DLD1 (cell line): ENCODE results near the gene SLC16A4.

ENCODE experiments used
- in situ Hi-C: cut with HindIII; loops from 2 replicates; pipeline ENCODE4 v1.10.0; 2017; ENCODE audit warnings: low sequenced_read_pairs

The SLC16A4 gene

DNA sequence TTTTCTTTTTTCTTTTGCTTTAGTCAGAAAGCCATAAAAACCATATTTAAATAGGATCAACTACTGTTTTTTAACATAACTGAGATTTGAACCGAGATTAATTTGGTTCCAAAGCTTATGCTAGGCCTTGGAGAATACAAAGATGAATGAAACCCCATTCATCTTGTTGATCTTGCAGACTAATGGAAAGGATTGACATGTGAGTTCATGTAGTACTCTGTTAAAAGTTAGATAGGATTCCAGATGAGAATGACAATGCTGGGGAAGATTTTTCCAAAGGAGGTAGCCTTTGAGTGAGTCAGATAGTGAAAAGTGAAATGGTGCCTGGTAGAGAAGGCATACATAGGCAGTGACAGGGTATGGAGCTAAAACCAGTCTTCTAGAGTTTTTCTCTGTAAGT lies 29.0 kb downstream of the SLC16A4 start:
- in situ Hi-C loops = no loop called here

DNA sequence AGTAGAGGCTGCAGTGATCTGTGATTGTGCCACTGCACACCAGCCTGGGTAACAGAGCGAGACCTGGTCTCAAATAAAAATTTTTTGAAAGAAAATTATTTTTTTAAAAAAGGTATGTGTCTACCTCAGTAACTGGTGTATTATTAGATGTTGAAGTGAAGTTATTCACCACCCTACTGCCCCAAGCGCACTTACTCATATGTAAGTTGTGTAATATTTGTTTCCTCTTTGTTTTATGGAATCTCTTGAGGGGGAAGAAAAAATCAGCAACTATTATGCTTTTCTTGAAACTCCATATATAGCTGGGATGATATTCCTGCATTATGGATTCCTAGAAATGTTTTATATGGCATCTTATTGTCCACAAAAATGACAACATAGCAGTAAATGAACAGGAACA lies 30.4 kb downstream of the SLC16A4 start:
- in situ Hi-C loops = no loop called here

GRCh38 chr1:110356379-110356778 lies 34.4 kb downstream of the SLC16A4 start:
- in situ Hi-C loops = no loop called here

DNA sequence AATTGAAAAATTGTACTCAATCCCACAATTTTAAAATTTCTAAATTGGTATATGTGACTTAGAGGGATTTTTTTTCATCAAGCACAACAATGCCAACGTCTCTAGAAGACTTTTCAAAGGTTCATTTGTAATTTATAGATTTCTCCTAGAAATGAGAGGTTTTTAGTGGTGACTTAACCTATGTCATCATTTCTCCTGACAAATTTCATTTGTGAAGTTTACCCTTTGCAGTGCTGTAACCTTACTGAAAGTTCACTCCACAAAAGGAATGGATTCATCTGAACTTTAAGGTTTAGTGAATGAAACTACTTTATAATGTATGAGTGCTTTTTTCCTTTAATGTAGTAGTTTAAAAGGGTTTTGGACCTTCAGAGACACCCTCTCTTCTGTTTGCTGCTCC lies 35.5 kb downstream of the SLC16A4 start:
- in situ Hi-C loops = no loop called here

DNA sequence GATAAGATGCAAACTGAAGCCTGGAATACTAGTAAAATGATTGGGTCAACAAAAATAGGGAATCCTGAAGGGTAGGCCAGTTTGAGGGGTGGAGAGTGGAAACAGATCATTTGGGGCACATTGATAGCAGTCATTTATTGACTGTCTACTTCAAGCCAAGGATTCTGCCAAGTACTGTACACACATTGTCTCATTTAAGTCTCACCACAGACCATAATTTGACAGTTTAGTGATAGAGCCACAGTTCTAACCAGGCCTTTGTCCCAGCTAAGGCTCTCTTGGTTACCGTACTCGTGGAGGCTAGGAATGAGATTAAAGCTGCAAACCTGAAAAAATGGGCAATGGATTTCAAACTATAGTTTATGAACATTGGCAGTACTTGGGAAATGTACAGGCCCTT lies 40.5 kb downstream of the SLC16A4 start:
- in situ Hi-C loops = no loop called here

- in situ Hi-C loops = no loop called here
These were observed 42.1 kb downstream of the SLC16A4 start for GRCh38 chr1:110348771-110349170.

- in situ Hi-C loops = no loop called here
These were observed 42.8 kb downstream of the SLC16A4 start for GRCh38 chr1:110348050-110348449.

DNA sequence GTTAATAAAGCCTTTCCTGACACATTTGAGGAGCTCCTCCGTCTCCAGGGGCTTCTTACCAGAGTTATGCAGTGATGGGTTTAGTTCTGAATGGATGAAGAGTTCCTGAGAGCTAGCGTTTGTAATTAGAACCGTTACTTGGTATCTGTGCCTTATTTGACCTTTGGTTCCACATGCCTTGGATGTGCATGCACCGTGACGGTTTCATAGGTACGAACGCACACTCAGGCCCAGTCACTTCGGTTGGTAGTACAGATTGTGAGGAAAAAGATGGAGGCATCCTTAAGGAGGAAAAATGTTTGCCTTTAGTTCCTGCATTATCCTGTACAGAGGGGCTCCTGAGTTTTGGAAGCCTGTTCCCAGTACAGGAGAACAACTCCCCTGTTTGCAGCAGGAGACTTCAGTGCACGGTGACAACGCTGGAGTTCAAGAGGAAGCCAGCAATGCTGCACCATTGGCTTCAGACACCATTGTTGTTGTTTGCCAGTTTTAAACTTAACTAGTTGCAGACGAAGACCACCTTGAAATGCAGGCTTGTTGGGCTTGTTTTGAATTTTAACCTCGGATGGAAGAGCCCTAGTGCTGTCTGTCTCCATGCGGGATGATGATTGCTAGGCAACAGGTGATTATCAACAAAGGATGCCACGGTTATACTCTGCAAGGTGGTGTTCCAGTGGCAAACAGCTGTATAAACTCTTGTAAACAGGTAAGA lies 43.5 kb downstream of the SLC16A4 start:
- in situ Hi-C loops = no loop called here

- in situ Hi-C loops = no loop called here
These were observed 44.1 kb downstream of the SLC16A4 start for GRCh38 chr1:110346690-110347089.

GRCh38 chr1:110345480-110345879 lies 45.3 kb downstream of the SLC16A4 start:
- in situ Hi-C loops = no loop called here

DNA sequence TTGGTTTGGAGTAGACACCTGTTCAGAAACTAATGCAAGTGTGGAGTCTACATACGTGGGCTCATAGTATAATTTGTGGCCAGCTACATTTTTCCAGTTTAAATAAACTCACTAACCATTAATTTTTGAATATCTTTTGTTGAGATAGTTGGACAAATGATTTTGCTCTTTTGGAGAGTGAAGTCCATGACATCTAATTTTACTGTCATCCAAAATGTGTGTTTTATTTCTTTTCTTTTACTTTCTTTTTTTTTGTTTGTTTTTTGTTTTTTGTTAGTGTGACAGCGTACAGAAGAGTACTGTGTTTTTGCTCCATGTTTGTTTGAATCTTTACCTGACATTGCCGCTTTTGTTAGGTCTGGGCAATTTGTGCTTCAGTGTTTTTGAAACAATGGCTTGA lies 46.7 kb downstream of the SLC16A4 start:
- in situ Hi-C loops = no loop called here

DNA sequence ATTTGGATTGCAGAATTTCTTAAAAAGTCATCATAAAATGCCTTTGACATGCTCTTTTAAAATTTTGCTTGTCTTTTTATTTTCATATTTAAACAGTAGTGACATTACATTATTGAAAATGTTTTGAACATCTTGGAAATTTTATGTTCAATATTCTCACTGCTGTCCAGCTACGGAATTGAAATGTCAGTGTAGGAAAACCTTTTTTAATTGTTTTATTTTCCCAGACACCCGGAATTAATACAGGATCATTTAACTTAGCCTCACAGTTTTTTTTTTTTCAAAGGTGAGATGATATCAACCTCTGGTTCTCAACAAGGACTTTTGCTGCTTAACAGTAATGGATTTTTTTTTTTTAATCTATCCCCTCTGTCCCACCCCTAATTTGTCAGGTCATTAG lies 47.6 kb downstream of the SLC16A4 start:
- in situ Hi-C loops = no loop called here

DNA sequence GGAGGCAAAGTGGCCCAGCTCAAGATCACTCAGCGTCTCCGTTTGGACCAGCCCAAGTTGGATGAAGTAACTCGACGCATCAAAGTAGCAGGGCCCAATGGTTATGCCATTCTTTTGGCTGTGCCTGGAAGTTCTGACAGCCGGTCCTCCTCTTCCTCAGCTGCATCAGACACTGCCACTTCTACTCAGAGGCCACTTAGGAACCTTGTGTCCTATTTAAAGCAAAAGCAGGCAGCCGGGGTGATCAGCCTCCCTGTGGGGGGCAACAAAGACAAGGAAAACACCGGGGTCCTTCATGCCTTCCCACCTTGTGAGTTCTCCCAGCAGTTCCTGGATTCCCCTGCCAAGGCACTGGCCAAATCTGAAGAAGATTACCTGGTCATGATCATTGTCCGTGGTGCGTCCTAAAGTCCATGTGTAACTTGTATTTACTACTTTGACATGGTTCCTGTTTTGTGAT lies 48.9 kb downstream of the SLC16A4 start:
- in situ Hi-C loops = no loop called here

DNA sequence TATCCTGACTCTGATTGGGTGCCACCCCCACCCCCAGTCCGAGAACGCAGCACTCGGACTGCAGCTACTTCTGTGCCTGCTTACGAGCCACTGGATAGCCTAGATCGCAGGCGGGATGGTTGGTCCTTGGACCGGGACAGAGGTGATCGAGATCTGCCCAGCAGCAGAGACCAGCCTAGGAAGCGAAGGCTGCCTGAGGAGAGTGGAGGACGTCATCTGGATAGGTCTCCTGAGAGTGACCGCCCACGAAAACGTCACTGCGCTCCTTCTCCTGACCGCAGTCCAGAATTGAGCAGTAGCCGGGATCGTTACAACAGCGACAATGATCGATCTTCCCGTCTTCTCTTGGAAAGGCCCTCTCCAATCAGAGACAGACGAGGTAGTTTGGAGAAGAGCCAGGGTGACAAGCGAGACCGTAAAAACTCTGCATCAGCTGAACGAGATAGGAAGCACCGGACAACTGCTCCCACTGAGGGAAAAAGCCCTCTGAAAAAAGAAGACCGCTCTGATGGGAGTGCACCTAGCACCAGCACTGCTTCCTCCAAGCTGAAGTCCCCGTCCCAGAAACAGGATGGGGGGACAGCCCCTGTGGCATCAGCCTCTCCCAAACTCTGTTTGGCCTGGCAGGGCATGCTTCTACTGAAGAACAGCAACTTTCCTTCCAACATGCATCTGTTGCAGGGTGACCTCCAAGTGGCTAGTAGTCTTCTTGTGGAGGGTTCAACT lies 49.5 kb downstream of the SLC16A4 start:
- in situ Hi-C loops = no loop called here

GRCh38 chr1:110340207-110340468 lies 50.7 kb downstream of the SLC16A4 start:
- in situ Hi-C loops = no loop called here

GRCh38 chr1:110339407-110340206 lies 51.2 kb downstream of the SLC16A4 start:
- in situ Hi-C loops = no loop called here

- in situ Hi-C loops = no loop called here
These were observed 51.9 kb downstream of the SLC16A4 start, which contains the start of gene RBM15 for GRCh38 chr1:110338886-110339406. Gene RBM15 (plus strand): TSS chr1:110339377. CDS start chr1:110339406, 29 bp downstream.

GRCh38 chr1:110338309-110338885 lies 52.4 kb downstream of the SLC16A4 start:
- in situ Hi-C loops = no loop called here

DNA sequence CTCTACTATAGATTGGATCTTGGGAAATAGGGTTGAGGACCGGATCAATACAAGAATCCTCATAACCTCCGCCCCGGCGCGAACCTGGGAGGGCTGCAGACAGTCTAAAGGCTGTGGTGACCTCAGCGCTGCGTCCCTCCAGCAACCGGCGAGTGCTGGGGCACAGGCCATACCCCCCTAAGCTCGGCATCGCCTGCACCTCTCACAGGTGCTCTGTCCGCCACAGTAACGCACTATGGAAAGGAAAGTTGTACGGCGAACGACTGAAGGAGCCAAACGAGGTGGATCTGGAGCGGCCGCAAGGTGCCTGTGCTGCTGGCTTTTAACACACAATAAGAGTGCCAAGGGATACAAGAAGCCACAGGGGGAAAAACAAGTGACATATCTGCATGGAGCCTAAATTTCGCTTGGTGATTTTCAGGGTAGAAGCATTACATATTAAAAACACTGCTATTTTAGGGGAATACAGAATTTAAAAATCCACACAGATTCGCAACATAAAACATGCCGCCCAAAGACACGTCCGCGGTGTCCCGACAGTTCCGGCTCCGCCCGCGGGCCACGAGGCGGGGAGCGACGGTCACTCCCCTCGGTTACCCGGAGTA lies 53.0 kb downstream of the SLC16A4 start:
- in situ Hi-C loops = no loop called here

DNA sequence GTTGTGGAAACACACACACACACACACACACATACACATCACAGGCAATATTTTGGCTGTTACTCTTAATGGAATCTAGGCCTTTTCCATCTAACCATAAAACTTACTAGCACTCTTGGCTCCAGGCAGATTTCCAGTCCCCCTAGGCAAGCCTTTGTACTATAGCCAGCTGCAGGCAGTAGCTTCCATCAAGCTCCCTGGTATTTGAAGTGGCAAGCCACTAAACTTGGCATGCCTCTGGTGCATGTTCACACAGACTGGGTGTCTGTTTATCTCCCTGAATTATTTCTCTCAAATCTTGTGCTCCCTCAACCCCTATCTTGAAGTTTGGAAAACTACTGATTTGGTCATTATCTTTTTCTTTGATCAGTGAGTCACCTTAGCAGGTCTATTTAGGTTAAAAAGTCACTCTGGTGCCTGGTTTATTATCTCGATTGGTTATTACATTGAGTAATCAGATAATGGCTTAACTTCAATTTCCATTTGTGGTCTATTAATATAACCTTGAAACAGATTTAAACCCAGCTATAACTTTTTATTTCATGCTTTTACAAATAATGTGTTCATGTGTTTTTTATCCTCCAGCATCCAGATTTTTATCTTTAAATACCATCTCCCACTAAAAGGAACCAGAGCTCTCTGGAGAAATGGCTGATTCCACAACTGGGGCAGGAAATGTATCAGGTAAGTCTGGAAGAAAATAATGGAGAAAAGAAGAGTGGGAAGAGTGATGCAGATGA lies 54.4 kb downstream of the SLC16A4 start:
- in situ Hi-C loops = no loop called here
